Fibroblast of lung (primary cell): Measurements from ENCODE around the gene UPB1. TPM values are rescaled to one million over a fixed set of nuclear protein-coding genes. Genes with fewer than 3 reads are reported as not detected.

Experiments
- DNase-seq, 2 donors: peaks; one replicate each; pipeline versions ENCODE4 v3.0.0 to v3.0.0-alpha.2; 2010; ENCODE audit warnings: low read depth in 2 of 2
- H2AFZ ChIP-seq: 2 replicates; pipeline ENCODE4 v1.5.1; 2012; ENCODE audit warnings: low read length, control low read depth, inconsistent platforms
- H3K27ac ChIP-seq: 2 replicates; pipeline ENCODE4 v1.5.1; 2011; ENCODE audit warnings: low read length, control low read depth; ENCODE audit not compliant: insufficient read depth
- H3K27me3 ChIP-seq: 2 replicates; pipeline ENCODE4 v1.5.1; 2011; ENCODE audit warnings: mild to moderate bottlenecking, low read length; ENCODE audit not compliant: control insufficient read depth, insufficient read depth
- H3K36me3 ChIP-seq: 2 replicates; pipeline ENCODE4 v1.5.1; 2011; ENCODE audit warnings: low read length; ENCODE audit not compliant: control insufficient read depth, insufficient read depth
- H3K4me1 ChIP-seq: 2 replicates; pipeline ENCODE4 v1.5.1; 2011; ENCODE audit warnings: low read length; ENCODE audit not compliant: control insufficient read depth, insufficient read depth; ENCODE audit errors: extremely low read depth
- H3K4me2 ChIP-seq: 2 replicates; pipeline ENCODE4 v1.5.1; 2011; ENCODE audit warnings: low read length, control low read depth; ENCODE audit not compliant: insufficient read depth; ENCODE audit errors: extremely low read depth
- H3K4me3 ChIP-seq, 4 experiments: fragments of 200-600 bp in 1 of 4; sonication (generic) in 1 of 4; replicated peaks in 1 of 4; 2 replicates each; pipeline ENCODE4 v1.5.1; 2011 to 2016; ENCODE audit warnings: low read length in 4 of 4, low read depth in 3 of 4, mild to moderate bottlenecking in 3 of 4, control low read depth in 2 of 4, inconsistent platforms in 1 of 4, mixed read lengths in 1 of 4; ENCODE audit not compliant: insufficient read depth in 1 of 4; ENCODE audit errors: control extremely low read depth in 1 of 4
- H3K79me2 ChIP-seq: 2 replicates; pipeline ENCODE4 v1.5.1; 2012; ENCODE audit warnings: mild to moderate bottlenecking, low read length, inconsistent platforms; ENCODE audit not compliant: control insufficient read depth, insufficient read depth
- H3K9ac ChIP-seq: 2 replicates; pipeline ENCODE4 v1.5.1; 2011; ENCODE audit warnings: mild to moderate bottlenecking, low read length, control low read depth; ENCODE audit not compliant: insufficient read depth
- H3K9me3 ChIP-seq: 2 replicates; pipeline ENCODE4 v1.5.1; 2012; ENCODE audit warnings: low read depth, low read length; ENCODE audit not compliant: control insufficient read depth, insufficient read depth
- H4K20me1 ChIP-seq: 2 replicates; pipeline ENCODE4 v1.5.1; 2011; ENCODE audit warnings: low read length; ENCODE audit not compliant: control insufficient read depth, insufficient read depth; ENCODE audit errors: extremely low read depth
- EZH2 ChIP-seq: IDR thresholded peaks from 2 replicates; pipeline ENCODE4 v1.5.1; 2012; ENCODE audit warnings: low read length, control low read depth, mild to moderate bottlenecking; ENCODE audit errors: missing control alignments
- polyA plus RNA-seq, 2 donors: library from polyadenylated mRNA; depleted of rRNA in 1 of 2; stranded (reverse) in 1 of 2; unstranded in 1 of 2; fragments of >200 nt; gene quantifications; 2 replicates each; pipeline ENCODE4 v1.2.1, GENCODE V29; 2011 to 2012; ENCODE audit warnings: missing spikeins in 1 of 2
- total RNA-seq: library from RNA; depleted of rRNA; stranded (reverse); fragments of >200 nt; gene quantifications from 2 replicates; pipeline ENCODE4 v1.2.1, GENCODE V29; 2014
- TF ChIP-seq, protein P1 (sequence below), 2 donors: IDR thresholded peaks in 1 of 2; conservative IDR thresholded peaks in 1 of 2; 1 replicate in 1 of 2; 2 replicates in 1 of 2; pipeline ENCODE4 v1.5.1; 2011 to 2012; ENCODE audit warnings: low read length in 2 of 2, control low read depth in 1 of 2, inconsistent platforms in 1 of 2, low read depth in 1 of 2, mild to moderate bottlenecking in 1 of 2

Gene UPB1
- total and polyA plus RNA-seq, 2 donors (not counting 1 experiment from before 2014, with no cell fraction given), result 0.05 TPM; not detected in 1

DNA sequence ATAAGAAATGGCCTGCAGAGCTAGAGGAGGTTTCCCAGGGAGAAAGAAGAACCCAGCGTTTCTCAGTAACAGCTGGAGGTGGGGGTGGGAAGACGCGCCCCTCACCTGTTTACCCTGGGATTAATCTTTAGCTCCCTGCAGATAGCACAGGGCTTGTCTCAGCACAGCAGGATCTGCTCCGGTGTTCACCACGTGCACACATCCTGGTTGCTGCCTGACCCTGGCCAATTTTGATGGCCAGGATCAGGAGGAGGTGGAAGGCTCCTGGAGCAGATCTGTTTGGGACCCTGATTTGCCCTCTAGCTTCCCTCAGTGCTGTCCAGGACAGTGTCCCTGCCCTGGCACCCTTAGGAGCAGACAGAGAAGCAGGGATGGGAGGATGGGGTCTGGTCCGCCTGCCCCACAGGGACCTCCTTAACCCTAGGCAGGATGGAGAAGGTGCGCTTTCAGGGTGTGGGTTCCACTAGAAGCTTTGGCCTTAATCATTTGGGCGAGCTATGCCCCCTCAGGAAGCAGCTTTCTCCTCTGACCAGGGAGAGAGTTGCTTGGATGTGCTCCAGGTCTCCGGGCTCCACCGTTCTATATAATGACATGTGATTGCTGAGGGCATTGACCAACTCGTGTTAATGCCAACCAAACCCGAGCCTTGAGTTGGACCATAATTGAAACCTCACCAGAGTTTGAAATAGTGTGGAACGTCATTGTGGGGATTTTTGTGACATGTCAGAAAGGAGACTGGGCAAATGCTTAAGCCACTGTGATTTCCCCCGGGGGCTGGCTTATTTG lies 19.3 kb downstream of the UPB1 start:
- no peak overlapping the region for H2AFZ ChIP-seq
- DNase-seq, result no peak
- no peaks in the 10 kb centered on the region for H4K20me1 ChIP-seq
- no peak overlapping the region for H3K4me2 ChIP-seq
- TF ChIP-seq, protein P1, sequence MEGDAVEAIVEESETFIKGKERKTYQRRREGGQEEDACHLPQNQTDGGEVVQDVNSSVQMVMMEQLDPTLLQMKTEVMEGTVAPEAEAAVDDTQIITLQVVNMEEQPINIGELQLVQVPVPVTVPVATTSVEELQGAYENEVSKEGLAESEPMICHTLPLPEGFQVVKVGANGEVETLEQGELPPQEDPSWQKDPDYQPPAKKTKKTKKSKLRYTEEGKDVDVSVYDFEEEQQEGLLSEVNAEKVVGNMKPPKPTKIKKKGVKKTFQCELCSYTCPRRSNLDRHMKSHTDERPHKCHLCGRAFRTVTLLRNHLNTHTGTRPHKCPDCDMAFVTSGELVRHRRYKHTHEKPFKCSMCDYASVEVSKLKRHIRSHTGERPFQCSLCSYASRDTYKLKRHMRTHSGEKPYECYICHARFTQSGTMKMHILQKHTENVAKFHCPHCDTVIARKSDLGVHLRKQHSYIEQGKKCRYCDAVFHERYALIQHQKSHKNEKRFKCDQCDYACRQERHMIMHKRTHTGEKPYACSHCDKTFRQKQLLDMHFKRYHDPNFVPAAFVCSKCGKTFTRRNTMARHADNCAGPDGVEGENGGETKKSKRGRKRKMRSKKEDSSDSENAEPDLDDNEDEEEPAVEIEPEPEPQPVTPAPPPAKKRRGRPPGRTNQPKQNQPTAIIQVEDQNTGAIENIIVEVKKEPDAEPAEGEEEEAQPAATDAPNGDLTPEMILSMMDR (conservative IDR thresholded peaks at IDR 0.05 in 1 of 2, IDR thresholded peaks at IDR 0.05 in 1 of 2; ENCODE audit: low read depth in 1 of 2, low read length in 2 of 2), result no peak
- H3K27me3 ChIP-seq, result peaks cover 3% of the 10 kb centered on the region
- H3K4me1 ChIP-seq, result peaks cover 9% of the 10 kb centered on the region
- no peak overlapping the region for H3K9ac ChIP-seq
- H3K27ac ChIP-seq, result no peak overlapping the region
- H3K4me3 ChIP-seq, result no peak overlapping the region
- H3K9me3 ChIP-seq, result no peaks in the 10 kb centered on the region
- H3K36me3 ChIP-seq, result no peaks in the 10 kb centered on the region
- H3K79me2 ChIP-seq, result no peaks in the 10 kb centered on the region

DNA sequence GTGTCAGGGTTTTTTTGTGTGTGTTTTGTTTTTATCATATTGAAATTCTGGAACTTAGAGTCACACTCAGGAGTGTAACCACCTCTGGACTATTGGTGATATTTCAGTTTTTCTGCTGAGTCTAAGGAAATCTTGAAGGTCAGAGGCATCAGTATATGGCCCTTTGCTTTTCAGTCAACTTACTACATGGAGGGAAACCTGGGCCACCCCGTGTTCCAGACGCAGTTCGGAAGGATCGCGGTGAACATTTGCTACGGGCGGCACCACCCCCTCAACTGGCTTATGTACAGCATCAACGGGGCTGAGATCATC lies 19.9 kb downstream of the UPB1 start:
- DNase-seq, result no peak
- Histone ChIP-seq H3K9me3 (no peaks in the 10 kb centered on the region), H3K4me2 (no peak overlapping the region), H3K27me3 (peaks cover 3% of the 10 kb centered on the region), H3K36me3 (no peaks in the 10 kb centered on the region), H3K4me1 (peaks cover 9% of the 10 kb centered on the region), H3K27ac (no peak overlapping the region), H2AFZ (no peak overlapping the region), H4K20me1 (no peaks in the 10 kb centered on the region), H3K9ac (no peak overlapping the region), H3K79me2 (no peaks in the 10 kb centered on the region), H3K4me3 (no peak overlapping the region)
- no peak for TF ChIP-seq EZH2
- TF ChIP-seq, protein P1 (conservative IDR thresholded peaks at IDR 0.05 in 1 of 2, IDR thresholded peaks at IDR 0.05 in 1 of 2; ENCODE audit: low read depth in 1 of 2, low read length in 2 of 2), result no peak

DNA sequence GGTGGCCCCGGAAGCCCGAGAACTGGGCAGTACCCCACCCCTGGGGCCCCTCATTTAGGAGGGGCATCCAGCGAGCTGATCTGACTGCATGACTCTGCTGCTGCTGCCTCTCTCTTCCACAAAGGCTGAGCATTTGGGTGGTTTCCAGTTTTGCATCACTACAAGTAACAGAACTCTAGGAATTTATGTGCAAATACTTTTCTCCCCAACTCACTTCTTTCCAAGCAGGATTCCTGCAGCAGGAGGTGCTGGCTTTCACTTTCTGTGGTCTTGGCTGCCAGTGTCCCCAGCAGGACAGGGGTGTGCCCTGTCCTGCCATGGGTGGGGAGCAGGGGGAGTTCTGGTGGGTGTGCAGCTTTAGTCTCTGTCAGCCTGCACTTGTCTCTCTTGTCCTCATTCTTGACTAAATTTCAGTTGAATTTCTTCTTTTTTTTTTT lies 21.2 kb downstream of the UPB1 start:
- H3K27me3 ChIP-seq, result peaks cover 3% of the 10 kb centered on the region
- peak; percentile 82 to 93 for DNase-seq
- no peaks in the 10 kb centered on the region for H3K4me1 ChIP-seq
- H3K9me3 ChIP-seq, result no peaks in the 10 kb centered on the region
- H4K20me1 ChIP-seq, result no peaks in the 10 kb centered on the region
- H3K79me2 ChIP-seq, result no peaks in the 10 kb centered on the region
- H3K4me2 ChIP-seq, result peak overlapping the region; percentile 75
- no peak overlapping the region for H2AFZ ChIP-seq
- peak overlapping the region in 3 of 4 experiments; percentile 17 to 34 (median 17) for H3K4me3 ChIP-seq
- no peak overlapping the region for H3K27ac ChIP-seq
- no peak for TF ChIP-seq EZH2
- TF ChIP-seq, protein P1 (conservative IDR thresholded peaks at IDR 0.05 in 1 of 2, IDR thresholded peaks at IDR 0.05 in 1 of 2; ENCODE audit: low read depth in 1 of 2, low read length in 2 of 2), result peak in 1 of 2 donors; percentile 3
- no peak overlapping the region for H3K9ac ChIP-seq
- H3K36me3 ChIP-seq, result no peaks in the 10 kb centered on the region
